ENCODE results near the gene IGFBP7. TPM values are rescaled to one million over a fixed set of nuclear protein-coding genes. Genes with fewer than 3 reads are reported as not detected.
A peak's percentile ranks its signal among the peaks of the same experiment; 100 is the strongest.

IGFBP7 gene
- total RNA-seq, 1 experiment from 2014 or later = not detected

DNA sequence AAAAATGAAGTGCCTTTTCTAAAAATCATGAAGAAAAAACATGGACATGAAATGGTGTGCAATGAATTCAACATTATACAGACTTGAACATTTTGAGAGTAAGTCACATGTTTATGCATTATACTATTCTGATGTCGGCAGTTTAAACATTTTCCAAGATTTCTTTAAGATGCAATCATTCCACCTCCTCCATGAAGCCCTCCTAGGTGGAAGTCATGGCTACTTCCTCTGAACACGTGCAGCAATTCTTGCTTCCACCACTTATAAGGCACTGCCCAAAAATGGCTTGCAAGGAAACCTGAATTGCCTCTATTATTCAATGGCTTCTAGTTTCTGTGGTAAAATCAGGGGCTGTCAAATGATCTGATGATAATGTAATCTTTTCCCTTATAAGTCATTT, 25.8 kb downstream of the IGFBP7 start:
- Histone ChIP-seq H3K36me3 (ENCODE audit: insufficient read depth, low read length, poor library complexity, severe bottlenecking) (no peaks in the 10 kb centered on the region), H3K4me1 (ENCODE audit: insufficient read depth, low read length, poor library complexity, severe bottlenecking) (no peaks in the 10 kb centered on the region), H3K4me3 (ENCODE audit: low read depth, low read length, poor library complexity, severe bottlenecking) (no peak overlapping the region), H3K27ac (ENCODE audit: low read depth, low read length, poor library complexity, severe bottlenecking) (no peak overlapping the region), H3K27me3 (replicated peaks; ENCODE audit: insufficient read depth, low read depth, low read length, poor library complexity) (no peaks in the 10 kb centered on the region), H3K9me3 (ENCODE audit: low read depth, low read length, poor library complexity, severe bottlenecking) (no peaks in the 10 kb centered on the region)
- no peak for DNase-seq (ENCODE audit: low spot score)
- ChIA-PET CTCF (no interaction called here), POLR2A (ENCODE audit: low non-redundant PET) (no interaction called here)
- intact Hi-C loops (cut with micrococcal nuclease; ENCODE audit: unreplicated experiment) = no loop called here
- no TSS peak for BruUV-seq (replicated peaks)
- TF ChIP-seq EZH2 (IDR thresholded peaks at IDR 0.05; ENCODE audit: borderline replicate concordance, low read depth, low read length, poor library complexity, severe bottlenecking) = no peak
- TF ChIP-seq, protein P1, sequence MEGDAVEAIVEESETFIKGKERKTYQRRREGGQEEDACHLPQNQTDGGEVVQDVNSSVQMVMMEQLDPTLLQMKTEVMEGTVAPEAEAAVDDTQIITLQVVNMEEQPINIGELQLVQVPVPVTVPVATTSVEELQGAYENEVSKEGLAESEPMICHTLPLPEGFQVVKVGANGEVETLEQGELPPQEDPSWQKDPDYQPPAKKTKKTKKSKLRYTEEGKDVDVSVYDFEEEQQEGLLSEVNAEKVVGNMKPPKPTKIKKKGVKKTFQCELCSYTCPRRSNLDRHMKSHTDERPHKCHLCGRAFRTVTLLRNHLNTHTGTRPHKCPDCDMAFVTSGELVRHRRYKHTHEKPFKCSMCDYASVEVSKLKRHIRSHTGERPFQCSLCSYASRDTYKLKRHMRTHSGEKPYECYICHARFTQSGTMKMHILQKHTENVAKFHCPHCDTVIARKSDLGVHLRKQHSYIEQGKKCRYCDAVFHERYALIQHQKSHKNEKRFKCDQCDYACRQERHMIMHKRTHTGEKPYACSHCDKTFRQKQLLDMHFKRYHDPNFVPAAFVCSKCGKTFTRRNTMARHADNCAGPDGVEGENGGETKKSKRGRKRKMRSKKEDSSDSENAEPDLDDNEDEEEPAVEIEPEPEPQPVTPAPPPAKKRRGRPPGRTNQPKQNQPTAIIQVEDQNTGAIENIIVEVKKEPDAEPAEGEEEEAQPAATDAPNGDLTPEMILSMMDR (conservative IDR thresholded peaks at IDR 0.05; ENCODE audit: low read depth, low read length) = no peak

GRCh38 chr4:57083090-57083489, 27.1 kb downstream of the IGFBP7 start:
- H3K9me3 ChIP-seq (ENCODE audit: low read depth, low read length, poor library complexity, severe bottlenecking) = no peaks in the 10 kb centered on the region
- TF ChIP-seq EZH2 (IDR thresholded peaks at IDR 0.05; ENCODE audit: borderline replicate concordance, low read depth, low read length, poor library complexity, severe bottlenecking) = no peak
- TF ChIP-seq, protein P1 (conservative IDR thresholded peaks at IDR 0.05; ENCODE audit: low read depth, low read length) = no peak
- H3K27ac ChIP-seq (ENCODE audit: low read depth, low read length, poor library complexity, severe bottlenecking) = no peak overlapping the region
- no peaks in the 10 kb centered on the region for H3K36me3 ChIP-seq (ENCODE audit: insufficient read depth, low read length, poor library complexity, severe bottlenecking)
- H3K27me3 ChIP-seq (replicated peaks; ENCODE audit: insufficient read depth, low read depth, low read length, poor library complexity) = no peaks in the 10 kb centered on the region
- DNase-seq (ENCODE audit: low spot score) = no peak
- ChIA-PET POLR2A (ENCODE audit: low non-redundant PET) (no interaction called here), CTCF (no interaction called here)
- intact Hi-C loops (cut with micrococcal nuclease; ENCODE audit: unreplicated experiment) = no loop called here
- H3K4me1 ChIP-seq (ENCODE audit: insufficient read depth, low read length, poor library complexity, severe bottlenecking) = no peaks in the 10 kb centered on the region
- no TSS peak for BruUV-seq (replicated peaks)
- H3K4me3 ChIP-seq (ENCODE audit: low read depth, low read length, poor library complexity, severe bottlenecking) = no peak overlapping the region

DNA sequence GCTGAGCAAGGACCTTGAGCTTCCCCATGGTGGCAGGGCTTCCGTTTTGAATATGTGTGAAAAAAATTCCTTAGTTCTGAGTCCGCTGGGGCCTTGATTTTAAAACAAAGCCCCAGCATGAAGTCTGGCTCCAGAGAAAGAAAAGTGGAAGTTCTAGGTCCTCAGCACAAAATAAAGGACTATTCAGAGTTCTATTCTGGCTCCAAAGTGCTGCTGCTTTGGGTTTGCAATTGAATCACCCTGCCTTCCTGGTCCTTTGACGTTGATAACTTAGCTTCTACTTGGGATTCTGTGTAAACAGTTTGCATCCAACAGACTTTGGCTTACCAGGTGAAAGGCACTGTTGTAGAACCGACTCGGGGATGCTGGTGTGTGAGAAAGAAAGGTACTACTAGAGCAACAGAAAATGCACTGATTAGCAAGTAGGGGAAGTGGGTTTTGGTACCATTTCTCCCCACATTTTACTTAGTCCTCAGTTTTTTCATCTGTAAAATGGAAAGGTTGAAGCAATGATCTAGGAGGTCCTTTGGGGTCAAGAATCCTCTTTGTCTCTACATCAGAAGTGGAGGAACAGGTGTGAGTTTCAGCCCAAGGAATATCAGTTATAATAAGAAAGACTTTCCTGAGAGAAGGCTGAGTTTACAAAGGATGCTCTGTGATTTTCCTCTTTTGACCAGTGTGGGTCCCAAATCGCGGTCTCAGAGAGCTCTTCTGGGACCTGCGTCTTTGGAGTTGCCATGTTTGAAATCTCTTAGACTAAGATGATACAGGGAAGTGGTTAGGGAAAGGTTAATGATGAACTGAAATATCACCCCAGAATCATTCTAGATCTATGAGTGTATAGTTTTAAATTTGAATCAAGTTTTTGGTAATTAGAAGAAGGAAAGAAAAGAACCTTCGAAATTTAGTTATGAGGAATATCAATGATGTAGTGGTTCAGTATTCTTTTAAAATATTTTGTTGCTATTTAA, 28.2 kb downstream of the IGFBP7 start:
- Histone ChIP-seq H3K27ac (ENCODE audit: low read depth, low read length, poor library complexity, severe bottlenecking) (no peak overlapping the region), H3K36me3 (ENCODE audit: insufficient read depth, low read length, poor library complexity, severe bottlenecking) (no peaks in the 10 kb centered on the region), H3K4me3 (ENCODE audit: low read depth, low read length, poor library complexity, severe bottlenecking) (no peak overlapping the region), H3K27me3 (replicated peaks; ENCODE audit: insufficient read depth, low read depth, low read length, poor library complexity) (no peaks in the 10 kb centered on the region), H3K4me1 (ENCODE audit: insufficient read depth, low read length, poor library complexity, severe bottlenecking) (no peaks in the 10 kb centered on the region), H3K9me3 (ENCODE audit: low read depth, low read length, poor library complexity, severe bottlenecking) (no peaks in the 10 kb centered on the region)
- CTCF ChIA-PET = no interaction called here
- TF ChIP-seq EZH2 (IDR thresholded peaks at IDR 0.05; ENCODE audit: borderline replicate concordance, low read depth, low read length, poor library complexity, severe bottlenecking) = no peak
- TF ChIP-seq, protein P1 (conservative IDR thresholded peaks at IDR 0.05; ENCODE audit: low read depth, low read length) = no peak
- no TSS peak for BruUV-seq (replicated peaks)
- peak; percentile 44 for DNase-seq (ENCODE audit: low spot score)
- intact Hi-C loops (cut with micrococcal nuclease; ENCODE audit: unreplicated experiment) = no loop called here
- POLR2A ChIA-PET (ENCODE audit: low non-redundant PET) = interaction anchor here (0.5 kb wide), 1 partner anchor 1030 kb away, joined by 4 read pairs; no protein-coding TSS in a partner anchor

Measured in A673 (cell line).